Motor neuron (in vitro differentiated cells): Measurements from ENCODE around the gene TFAP2A. TPM values are rescaled to one million over a fixed set of nuclear protein-coding genes. Genes with fewer than 3 reads are reported as not detected.

Source experiments
- ATAC-seq, 8 experiments: fragments of 200-7000 bp; cut with Tn5 transposase; replicated peaks in 6 of 8; 2 replicates each; pipeline ENCODE4 v1.8.0; 2021; ENCODE audit warnings: mild to moderate bottlenecking in 8 of 8, moderate library complexity in 8 of 8
- H3K27ac ChIP-seq, 2 donors: fragments of 250-450 bp; sonication (Bioruptor Pico); 2 replicates each; pipeline ENCODE4 v1.9.0; 2021; ENCODE audit warnings: antibody characterized with exemption in 2 of 2, mild to moderate bottlenecking in 2 of 2, moderate library complexity in 1 of 2
- H3K4me1 ChIP-seq, 2 donors: fragments of 250-450 bp; sonication (Bioruptor Pico); replicated peaks in 1 of 2; 2 replicates each; pipeline ENCODE4 v1.6.1; 2021; ENCODE audit warnings: antibody characterized with exemption in 2 of 2, mild to moderate bottlenecking in 2 of 2, moderate library complexity in 1 of 2
- H3K4me3 ChIP-seq, 5 donors: fragments of 250-450 bp; sonication (Bioruptor Pico); 2 replicates each; pipeline ENCODE4 v1.9.0; 2021; ENCODE audit warnings: antibody characterized with exemption in 5 of 5, mild to moderate bottlenecking in 5 of 5, moderate library complexity in 4 of 5
- WGBS, 10 experiments: fragments of 450-650 bp; shearing (Covaris generic); methylation state at CpG; one replicate each; pipeline ENCODE4 v1.0.0; 2022; 5-methylcytosine and 5-hydroxymethylcytosine counted together
- in situ Hi-C, 9 experiments: fragments of 400-800 bp; cut with MboI; loops; one replicate each; pipeline ENCODE4 v1.15.0; 2021; ENCODE audit warnings: low sequenced_read_pairs in 9 of 9, low pct_unique_long_range_greater_than_20kb in 2 of 9; ENCODE audit not compliant: unreplicated experiment in 9 of 9
- total RNA-seq, 8 experiments: library from RNA; unstranded; fragments of 300-600 nt; gene quantifications; 2 replicates each; pipeline versions ENCODE4 v1.2.3 to v1.2.4, GENCODE V29; 2022

Gene TFAP2A
- total RNA-seq, 8 experiments from 2014 or later: 0.05 to 7.9 (median 1.3) TPM

GRCh38 chr6:10400330-10400729 is 14.5 kb downstream of the TFAP2A start:
- Histone ChIP-seq H3K4me1 (peaks cover 9 to 15% of the 10 kb centered on the region in 2 donors), H3K4me3 (no peak overlapping the region), H3K27ac (no peak overlapping the region)
- in situ Hi-C loops: loop anchor here in 4 of 9 experiments (25.0 kb wide), 4 partner anchors 863 to 1413 kb away; no protein-coding TSS in a partner anchor
- no peak for ATAC-seq
- 0 to 75% (median 34%) methylated on average over 1 to 8 of the region's 8 CpGs; no CpG with 5 or more reads in 1 of the 10 experiments for WGBS, 10 experiments

- no peak overlapping the region for H3K27ac ChIP-seq
- in situ Hi-C loops: no loop called here
- peaks cover 3 to 10% of the 10 kb centered on the region in 2 donors for H3K4me1 ChIP-seq
- ATAC-seq: no peak
- no peak overlapping the region for H3K4me3 ChIP-seq
- WGBS, 10 experiments: 20 to 100% (median 80%) methylated on average over 1 to 2 of the region's 2 CpGs; no CpG with 5 or more reads in 5 of the 10 experiments
Measured at GRCh38 chr6:10399451-10399850, 15.4 kb downstream of the TFAP2A start.

- peak in 1 of 8 experiments; percentile 33 for ATAC-seq
- Histone ChIP-seq H3K27ac (no peak overlapping the region), H3K4me1 (peaks cover 3 to 10% of the 10 kb centered on the region in 2 donors), H3K4me3 (no peak overlapping the region)
- in situ Hi-C loops: no loop called here
- WGBS, 10 experiments: 5 to 83% (median 39%) methylated on average over 3 to 12 of the region's 20 CpGs; no CpG with 5 or more reads in 4 of the 10 experiments
Measured at GRCh38 chr6:10398446-10399218, 16.2 kb downstream of the TFAP2A start.

- Histone ChIP-seq H3K27ac (no peak overlapping the region), H3K4me3 (no peak overlapping the region), H3K4me1 (peaks cover 0 to 6% of the 10 kb centered on the region in 2 donors)
- ATAC-seq: peak in 1 of 8 experiments; percentile 23
- 9 to 84% (median 34%) methylated on average over 2 to 11 of the region's 28 CpGs for WGBS, 10 experiments
- in situ Hi-C loops: no loop called here
Measured at GRCh38 chr6:10397756-10398445, 17.0 kb downstream of the TFAP2A start.

- peaks cover 0 to 6% of the 10 kb centered on the region in 2 donors for H3K4me1 ChIP-seq
- in situ Hi-C loops: no loop called here
- no peak overlapping the region for H3K27ac ChIP-seq
- H3K4me3 ChIP-seq: no peak overlapping the region
- WGBS, 10 experiments: 10 to 94% (median 37%) methylated on average over 1 to 3 of the region's 3 CpGs
- ATAC-seq: no peak
Measured at GRCh38 chr6:10396785-10397184, 18.1 kb downstream of the TFAP2A start.

- ATAC-seq: no peak
- Histone ChIP-seq H3K27ac (no peak overlapping the region), H3K4me3 (no peak overlapping the region), H3K4me1 (peaks cover 0 to 6% of the 10 kb centered on the region in 2 donors)
- 0 to 60% (median 8%) methylated on average over 2 to 12 of the region's 14 CpGs for WGBS, 10 experiments
- in situ Hi-C loops: no loop called here
Measured at GRCh38 chr6:10395704-10396546, 18.9 kb downstream of the TFAP2A start.

GRCh38 chr6:10395171-10395703 is 19.6 kb downstream of the TFAP2A start:
- in situ Hi-C loops: no loop called here
- ATAC-seq: no peak
- H3K4me3 ChIP-seq: no peak overlapping the region
- WGBS, 10 experiments: 2 to 26% (median 12%) methylated on average over 3 to 8 of the region's 8 CpGs
- peaks cover 0 to 6% of the 10 kb centered on the region in 2 donors for H3K4me1 ChIP-seq
- no peak overlapping the region for H3K27ac ChIP-seq

GRCh38 chr6:10393544-10394225 is 21.2 kb downstream of the TFAP2A start:
- no peak for ATAC-seq
- Histone ChIP-seq H3K4me3 (no peak overlapping the region), H3K27ac (no peak overlapping the region), H3K4me1 (peaks cover 0 to 6% of the 10 kb centered on the region in 2 donors)
- WGBS, 10 experiments: 0 to 36% (median 8%) methylated on average over 2 to 8 of the region's 8 CpGs; no CpG with 5 or more reads in 1 of the 10 experiments
- in situ Hi-C loops: no loop called here

- no peak overlapping the region for H3K27ac ChIP-seq
- H3K4me3 ChIP-seq: no peak overlapping the region
- WGBS, 10 experiments: 0 to 42% (median 14%) methylated on average over 1 to 10 of the region's 10 CpGs; no CpG with 5 or more reads in 2 of the 10 experiments
- in situ Hi-C loops: no loop called here
- H3K4me1 ChIP-seq: no peaks in the 10 kb centered on the region
- no peak for ATAC-seq
Measured at GRCh38 chr6:10391799-10392198, 23.1 kb downstream of the TFAP2A start.

- 0 to 7% (median 0%) methylated on average over 2 of the region's 10 CpGs; no CpG with 5 or more reads in 6 of the 10 experiments for WGBS, 10 experiments
- no peak overlapping the region for H3K4me3 ChIP-seq
- H3K27ac ChIP-seq: no peak overlapping the region
- no peak for ATAC-seq
- no peaks in the 10 kb centered on the region for H3K4me1 ChIP-seq
- in situ Hi-C loops: no loop called here
Measured at GRCh38 chr6:10391299-10391630, 23.6 kb downstream of the TFAP2A start.

GRCh38 chr6:10390495-10391298 is 24.2 kb downstream of the TFAP2A start:
- H3K4me1 ChIP-seq: no peaks in the 10 kb centered on the region
- H3K27ac ChIP-seq: no peak overlapping the region
- H3K4me3 ChIP-seq: no peak overlapping the region
- ATAC-seq: no peak
- 2 to 51% (median 13%) methylated on average over 3 to 13 of the region's 41 CpGs; no CpG with 5 or more reads in 2 of the 10 experiments for WGBS, 10 experiments
- in situ Hi-C loops: no loop called here
